ENCODE measurements around the gene BCL11A. TPM values are rescaled to one million over a fixed set of nuclear protein-coding genes. Genes with fewer than 3 reads are reported as not detected.

Gene BCL11A
- total and polyA plus RNA-seq, 5 donors from 2014 or later = 0.17 to 2.0 (median 0.30) TPM; not detected in 1

DNA sequence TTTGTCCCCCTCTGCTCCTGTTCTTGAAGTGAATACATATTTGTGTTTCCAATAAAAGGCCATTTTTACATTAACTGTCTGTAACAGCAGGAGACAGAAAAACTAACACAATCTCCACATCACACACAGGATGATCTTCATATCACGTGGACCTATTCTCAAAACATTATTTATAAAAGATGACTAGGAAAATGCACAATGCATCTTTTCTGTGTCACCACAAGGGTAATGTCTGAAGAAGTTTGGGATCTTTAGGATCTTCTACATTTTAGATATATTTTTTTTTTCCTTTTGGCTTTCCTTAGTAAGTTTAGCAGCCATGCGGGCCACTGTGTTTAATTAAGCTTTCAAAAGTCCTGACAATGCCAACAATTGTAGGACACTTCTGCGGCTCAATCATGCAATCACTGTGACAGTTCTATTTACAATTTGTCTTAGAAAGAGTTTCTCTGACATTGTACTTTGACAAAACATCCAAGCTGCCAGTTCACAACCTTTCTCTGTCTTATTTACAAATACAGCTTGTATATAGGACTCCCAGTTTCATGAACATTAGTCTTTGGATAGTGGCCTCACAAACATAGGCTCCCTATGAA lies 12.3 kb downstream of the BCL11A start:
- Histone ChIP-seq H3K27ac (ENCODE audit: insufficient read depth, low read length, poor library complexity, severe bottlenecking) (no peak overlapping the region), H3K27me3 (ENCODE audit: control insufficient read depth, insufficient read depth, low read length) (peaks cover 42% of the 10 kb centered on the region), H3K9me3 (ENCODE audit: control insufficient read depth in 2 of 2, low read length in 2 of 2) (no peaks in the 10 kb centered on the region), H3K36me3 (ENCODE audit: control insufficient read depth, insufficient read depth, low read length) (no peaks in the 10 kb centered on the region), H3K4me1 (ENCODE audit: control insufficient read depth, insufficient read depth, low read length, poor library complexity, severe bottlenecking) (no peaks in the 10 kb centered on the region), H3K4me3 (ENCODE audit: low read depth, low read length) (no peak overlapping the region)
- H3K4me3 Mint-ChIP-seq = no peak overlapping the region
- DNase-seq = no peak
- H3K9me3 Mint-ChIP-seq = peaks cover 0 to 2% (median 0%) of the 10 kb centered on the region in 7 donors
- H3K4me1 Mint-ChIP-seq = no peaks in the 10 kb centered on the region
- H3K27ac Mint-ChIP-seq = no peak overlapping the region
- no peaks in the 10 kb centered on the region for H3K36me3 Mint-ChIP-seq
- no peak for ATAC-seq (ENCODE audit: low read depth in 2 of 2)
- H3K27me3 Mint-ChIP-seq = peaks cover 36% of the 10 kb centered on the region

DNA sequence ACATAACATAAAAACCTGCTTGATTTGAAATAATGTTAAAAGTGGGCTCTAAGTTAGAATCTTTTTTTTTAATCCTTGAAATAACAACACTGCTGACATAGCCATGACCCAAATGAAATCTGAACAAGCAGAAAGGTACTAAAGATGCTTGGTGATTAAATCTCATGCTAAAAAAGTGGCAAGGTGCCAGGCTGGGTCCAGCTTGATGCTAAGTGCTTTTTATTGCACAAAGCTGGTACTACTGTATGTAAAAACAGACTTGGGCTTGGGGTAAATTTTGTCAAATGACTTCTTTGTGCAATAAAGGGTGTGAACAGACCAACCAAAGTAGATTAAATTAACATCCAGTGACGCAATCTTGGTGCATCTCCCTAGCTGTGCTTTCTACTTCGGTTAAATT lies 13.4 kb downstream of the BCL11A start:
- no peak overlapping the region for H3K4me3 ChIP-seq (ENCODE audit: low read depth, low read length)
- Mint-ChIP-seq H3K27ac (no peak overlapping the region), H3K27me3 (peaks cover 41% of the 10 kb centered on the region), H3K4me1 (no peaks in the 10 kb centered on the region), H3K36me3 (no peaks in the 10 kb centered on the region), H3K9me3 (peaks cover 0 to 2% (median 0%) of the 10 kb centered on the region in 7 donors), H3K4me3 (no peak overlapping the region)
- peaks cover 37% of the 10 kb centered on the region for H3K27me3 ChIP-seq (ENCODE audit: control insufficient read depth, insufficient read depth, low read length)
- H3K9me3 ChIP-seq (ENCODE audit: control insufficient read depth in 2 of 2, low read length in 2 of 2) = no peaks in the 10 kb centered on the region
- no peaks in the 10 kb centered on the region for H3K4me1 ChIP-seq (ENCODE audit: control insufficient read depth, insufficient read depth, low read length, poor library complexity, severe bottlenecking)
- DNase-seq (no peak), ATAC-seq (ENCODE audit: low read depth in 2 of 2) (no peak)
- no peaks in the 10 kb centered on the region for H3K36me3 ChIP-seq (ENCODE audit: control insufficient read depth, insufficient read depth, low read length)
- no peak overlapping the region for H3K27ac ChIP-seq (ENCODE audit: insufficient read depth, low read length, poor library complexity, severe bottlenecking)

DNA sequence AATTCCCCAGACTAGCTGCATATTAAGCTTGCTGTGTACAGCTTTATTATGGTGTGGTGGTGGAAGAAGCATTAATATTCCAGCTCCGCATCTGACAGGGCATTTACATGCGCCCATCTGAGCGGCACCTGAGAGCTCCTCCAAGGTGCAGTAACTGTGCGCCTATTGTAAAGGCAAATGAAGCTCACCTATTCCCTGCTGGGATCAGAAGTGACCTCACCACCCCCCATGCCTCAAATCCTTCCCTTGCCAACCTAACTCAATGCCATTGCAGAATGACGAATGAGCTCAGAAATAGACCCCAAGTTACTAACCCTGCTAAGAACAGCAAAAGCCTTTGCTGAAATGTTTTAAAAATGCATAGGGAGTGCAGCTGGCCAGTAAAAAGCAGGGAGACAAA lies 14.3 kb downstream of the BCL11A start:
- DNase-seq = no peak
- Mint-ChIP-seq H3K36me3 (no peaks in the 10 kb centered on the region), H3K9me3 (no peaks in the 10 kb centered on the region), H3K27me3 (peaks cover 38% of the 10 kb centered on the region), H3K4me3 (no peak overlapping the region), H3K27ac (no peak overlapping the region), H3K4me1 (no peaks in the 10 kb centered on the region)
- Histone ChIP-seq H3K27ac (ENCODE audit: insufficient read depth, low read length, poor library complexity, severe bottlenecking) (no peak overlapping the region), H3K27me3 (ENCODE audit: control insufficient read depth, insufficient read depth, low read length) (peaks cover 33% of the 10 kb centered on the region), H3K9me3 (ENCODE audit: control insufficient read depth in 2 of 2, low read length in 2 of 2) (no peaks in the 10 kb centered on the region), H3K4me3 (ENCODE audit: low read depth, low read length) (no peak overlapping the region), H3K36me3 (ENCODE audit: control insufficient read depth, insufficient read depth, low read length) (no peaks in the 10 kb centered on the region), H3K4me1 (ENCODE audit: control insufficient read depth, insufficient read depth, low read length, poor library complexity, severe bottlenecking) (no peaks in the 10 kb centered on the region)
- no peak for ATAC-seq (ENCODE audit: low read depth in 2 of 2)

DNA sequence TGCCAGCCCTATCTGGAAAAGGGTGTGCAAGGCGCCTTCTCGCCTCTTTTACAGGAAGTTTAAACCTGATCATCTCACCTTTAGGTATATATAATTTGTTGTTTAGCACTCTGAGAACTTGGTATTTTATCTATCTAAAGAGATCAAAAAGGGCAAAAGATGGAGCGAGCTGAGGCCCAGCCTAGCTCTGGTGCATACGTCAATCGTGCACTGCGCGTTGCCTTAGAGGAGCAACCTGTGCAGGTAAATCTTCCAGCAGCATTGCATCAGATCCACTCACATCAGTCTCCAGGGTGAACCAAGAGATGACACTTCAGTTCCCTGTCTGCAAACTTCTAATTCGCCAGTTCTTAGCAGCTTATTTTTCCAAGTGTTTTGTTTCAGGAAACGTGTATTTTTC lies 15.4 kb downstream of the BCL11A start:
- Histone ChIP-seq H3K4me3 (ENCODE audit: low read depth, low read length) (no peak overlapping the region), H3K36me3 (ENCODE audit: control insufficient read depth, insufficient read depth, low read length) (no peaks in the 10 kb centered on the region), H3K9me3 (ENCODE audit: control insufficient read depth in 2 of 2, low read length in 2 of 2) (no peaks in the 10 kb centered on the region), H3K4me1 (ENCODE audit: control insufficient read depth, insufficient read depth, low read length, poor library complexity, severe bottlenecking) (no peaks in the 10 kb centered on the region), H3K27me3 (ENCODE audit: control insufficient read depth, insufficient read depth, low read length) (peaks cover 35% of the 10 kb centered on the region), H3K27ac (ENCODE audit: insufficient read depth, low read length, poor library complexity, severe bottlenecking) (no peak overlapping the region)
- ATAC-seq (ENCODE audit: low read depth in 2 of 2) (no peak), DNase-seq (no peak)
- Mint-ChIP-seq H3K27ac (no peak overlapping the region), H3K4me3 (no peak overlapping the region), H3K4me1 (no peaks in the 10 kb centered on the region), H3K9me3 (no peaks in the 10 kb centered on the region), H3K36me3 (no peaks in the 10 kb centered on the region), H3K27me3 (peaks cover 42% of the 10 kb centered on the region)

DNA sequence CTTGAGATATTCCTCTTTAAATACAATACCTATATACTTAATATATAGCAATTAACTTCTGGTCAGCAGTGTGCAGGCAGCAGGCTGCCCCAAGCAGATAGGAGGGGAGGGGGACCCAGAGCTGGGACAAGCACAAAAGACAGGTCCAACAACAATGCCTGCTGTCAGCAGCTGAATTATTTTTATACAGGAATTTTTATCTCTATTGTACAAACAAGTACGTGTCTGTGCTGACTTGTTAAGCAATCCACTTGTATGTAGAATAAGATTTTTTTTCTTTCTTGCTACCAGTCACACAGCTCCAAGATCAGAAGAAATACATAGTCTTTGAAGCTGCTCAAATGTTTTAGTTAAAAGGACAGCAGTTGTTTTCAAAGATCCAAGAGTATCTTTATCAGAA lies 16.7 kb downstream of the BCL11A start:
- no peaks in the 10 kb centered on the region for H3K4me1 ChIP-seq (ENCODE audit: control insufficient read depth, insufficient read depth, low read length, poor library complexity, severe bottlenecking)
- H3K27ac ChIP-seq (ENCODE audit: insufficient read depth, low read length, poor library complexity, severe bottlenecking) = no peak overlapping the region
- peaks cover 39% of the 10 kb centered on the region for H3K27me3 Mint-ChIP-seq

DNA sequence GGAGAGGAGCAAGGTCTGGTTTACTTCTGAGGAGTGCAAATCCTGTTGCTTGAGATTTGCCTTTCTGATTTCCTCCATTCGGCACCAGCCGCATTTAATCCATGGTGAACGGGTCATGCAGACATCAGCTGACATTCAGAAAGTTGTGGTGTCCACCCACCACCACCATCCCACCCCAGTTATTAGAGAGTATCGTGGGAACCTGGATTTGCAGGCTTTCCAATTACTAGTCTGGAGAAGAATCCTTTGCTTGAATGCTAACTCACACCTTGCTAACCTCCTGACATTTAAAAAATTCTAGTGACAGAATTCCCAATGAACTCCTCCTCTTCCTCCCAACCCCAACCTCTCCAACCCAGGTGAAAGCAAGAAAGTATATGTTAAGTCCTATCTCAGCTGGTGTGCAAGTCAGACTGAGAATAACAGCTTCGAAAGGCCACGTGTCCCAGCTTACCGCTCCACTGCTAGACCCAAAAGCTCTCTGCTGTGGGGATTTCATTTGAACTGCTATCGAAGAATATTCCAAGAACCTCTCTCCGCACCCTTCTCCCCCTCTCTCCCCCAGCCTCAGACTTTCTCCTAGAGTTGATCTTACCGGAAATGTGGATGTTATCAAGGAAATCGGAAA lies 17.7 kb downstream of the BCL11A start:
- Histone ChIP-seq H3K4me1 (ENCODE audit: control insufficient read depth, insufficient read depth, low read length, poor library complexity, severe bottlenecking) (no peaks in the 10 kb centered on the region), H3K9me3 (ENCODE audit: control insufficient read depth in 2 of 2, low read length in 2 of 2) (no peaks in the 10 kb centered on the region), H3K4me3 (ENCODE audit: low read depth, low read length) (no peak overlapping the region), H3K27ac (ENCODE audit: insufficient read depth, low read length, poor library complexity, severe bottlenecking) (no peak overlapping the region), H3K36me3 (ENCODE audit: control insufficient read depth, insufficient read depth, low read length) (no peaks in the 10 kb centered on the region), H3K27me3 (ENCODE audit: control insufficient read depth, insufficient read depth, low read length) (peaks cover 32% of the 10 kb centered on the region)
- ATAC-seq (ENCODE audit: low read depth in 2 of 2) = no peak
- H3K4me3 Mint-ChIP-seq = peak overlapping the region in 1 of 4 donors; percentile 24
- peaks cover 0 to under 1% (median 0%) of the 10 kb centered on the region in 4 donors for H3K4me1 Mint-ChIP-seq
- H3K9me3 Mint-ChIP-seq = no peaks in the 10 kb centered on the region
- no peaks in the 10 kb centered on the region for H3K36me3 Mint-ChIP-seq
- no peak for DNase-seq
- H3K27ac Mint-ChIP-seq = no peak overlapping the region
- H3K27me3 Mint-ChIP-seq = peaks cover 34% of the 10 kb centered on the region

More for the DNA sequence above, 16.7 kb downstream of the BCL11A start:
- Mint-ChIP-seq H3K36me3 (no peaks in the 10 kb centered on the region), H3K4me1 (no peaks in the 10 kb centered on the region), H3K4me3 (no peak overlapping the region), H3K27ac (no peak overlapping the region), H3K9me3 (no peaks in the 10 kb centered on the region)
- H3K4me3 ChIP-seq (ENCODE audit: low read depth, low read length) = no peak overlapping the region
- H3K36me3 ChIP-seq (ENCODE audit: control insufficient read depth, insufficient read depth, low read length) = no peaks in the 10 kb centered on the region
- ATAC-seq (ENCODE audit: low read depth in 2 of 2) (no peak), DNase-seq (no peak)
- peaks cover 37% of the 10 kb centered on the region for H3K27me3 ChIP-seq (ENCODE audit: control insufficient read depth, insufficient read depth, low read length)
- H3K9me3 ChIP-seq (ENCODE audit: control insufficient read depth in 2 of 2, low read length in 2 of 2) = no peaks in the 10 kb centered on the region

DNA sequence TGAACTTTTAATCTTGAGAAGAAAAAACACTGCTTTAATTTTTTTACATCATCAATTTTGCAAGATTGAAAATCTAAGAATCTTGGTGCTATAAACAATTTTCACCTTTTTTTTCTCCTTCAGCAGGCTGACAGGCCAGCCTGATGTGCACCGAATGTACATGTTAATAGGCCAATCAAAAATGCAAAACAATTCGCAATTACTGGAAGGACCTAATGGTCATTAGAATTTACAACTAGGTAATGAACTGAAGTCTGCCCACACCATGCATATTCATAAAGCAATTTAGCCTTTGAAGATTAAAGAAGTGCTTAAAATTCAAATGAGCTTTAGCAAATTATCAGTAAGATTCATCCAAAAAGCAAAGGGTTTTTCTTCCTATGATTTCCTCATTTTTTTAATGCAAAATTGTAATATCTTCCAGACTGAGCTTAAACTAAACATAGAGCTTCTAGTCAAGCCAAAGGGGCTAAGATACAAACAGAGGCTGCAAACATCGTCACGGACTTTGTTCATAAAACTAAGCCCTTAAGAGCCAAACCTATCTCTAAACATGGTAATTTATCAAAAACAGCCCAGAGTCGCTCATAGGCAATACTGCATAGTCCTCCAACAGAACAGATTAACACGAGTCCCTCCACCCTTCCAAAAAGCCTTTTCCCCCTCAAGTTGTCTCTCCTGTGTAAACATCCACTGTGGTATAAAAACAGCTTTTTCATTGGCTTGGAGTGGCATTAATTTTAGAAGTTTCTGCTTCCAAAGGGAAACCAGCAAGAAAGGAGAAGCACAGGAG lies 18.4 kb downstream of the BCL11A start:
- Histone ChIP-seq H3K4me1 (ENCODE audit: control insufficient read depth, insufficient read depth, low read length, poor library complexity, severe bottlenecking) (no peaks in the 10 kb centered on the region), H3K9me3 (ENCODE audit: control insufficient read depth in 2 of 2, low read length in 2 of 2) (no peaks in the 10 kb centered on the region), H3K27ac (ENCODE audit: insufficient read depth, low read length, poor library complexity, severe bottlenecking) (no peak overlapping the region), H3K27me3 (ENCODE audit: control insufficient read depth, insufficient read depth, low read length) (peaks cover 26% of the 10 kb centered on the region), H3K36me3 (ENCODE audit: control insufficient read depth, insufficient read depth, low read length) (no peaks in the 10 kb centered on the region), H3K4me3 (ENCODE audit: low read depth, low read length) (no peak overlapping the region)
- H3K4me1 Mint-ChIP-seq = peaks cover 0 to 2% (median 0%) of the 10 kb centered on the region in 4 donors
- ATAC-seq (ENCODE audit: low read depth in 2 of 2) (no peak), DNase-seq (no peak)
- no peak overlapping the region for H3K4me3 Mint-ChIP-seq
- H3K36me3 Mint-ChIP-seq = no peaks in the 10 kb centered on the region
- H3K9me3 Mint-ChIP-seq = no peaks in the 10 kb centered on the region
- no peak overlapping the region for H3K27ac Mint-ChIP-seq
- peaks cover 34% of the 10 kb centered on the region for H3K27me3 Mint-ChIP-seq

Data from CD4-positive, CD25-positive, alpha-beta regulatory T cell (primary cell).